ENCODE measurements around the gene CATSPER4. TPM values are rescaled to one million over a fixed set of nuclear protein-coding genes. Genes with fewer than 3 reads are reported as not detected.
A peak's percentile ranks its signal among the peaks of the same experiment; 100 is the strongest.

CATSPER4 gene
- total RNA-seq, 5 donors from 2014 or later (not counting 1 experiment from before 2014, with no cell fraction given): not detected

DNA sequence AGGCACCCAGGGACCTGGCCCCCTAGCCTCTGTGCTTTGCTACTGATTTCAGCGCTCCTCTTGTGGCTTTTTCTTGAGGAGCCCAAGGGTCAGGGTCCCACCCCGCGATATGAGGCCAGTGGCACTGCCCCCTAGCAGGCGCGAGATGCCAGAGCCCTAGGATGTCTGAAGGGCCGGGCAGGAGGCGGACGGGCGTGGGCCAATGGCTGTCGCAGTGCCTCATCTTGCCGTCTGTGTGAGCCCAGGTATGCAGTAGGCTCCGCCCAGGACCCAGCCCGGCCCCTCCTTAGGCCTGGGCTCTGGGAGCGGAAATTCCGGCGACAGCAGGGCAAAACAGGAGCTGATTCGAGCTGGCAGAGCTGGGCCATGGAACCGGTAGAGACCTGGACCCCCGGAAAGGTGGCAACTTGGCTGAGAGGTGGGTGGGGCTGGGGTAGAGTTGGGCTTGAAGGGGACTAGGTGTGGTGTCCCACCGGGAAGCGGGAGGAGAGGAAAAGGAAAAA is 13.2 kb upstream of the CATSPER4 start, which contains the start of gene CNKSR1:
Gene CNKSR1 (plus strand): TSS at position 310 of the 503 bp plus-strand sequence. CDS start 57 bp downstream, at position 367.
- H3K9me3 ChIP-seq: no peaks in the 10 kb centered on the region
- H3K27ac ChIP-seq (ENCODE audit: low read length): no peak within 1 kb of the TSS
- 76% methylated on average over 19 of the region's 21 CpGs for WGBS (ENCODE audit: insufficient coverage)
- peak in 1 of 35 experiments; percentile 13 for DNase-seq
- peak within 1 kb of the TSS in 2 of 3 donors; percentile 41 to 60 for H3K4me3 Mint-ChIP-seq
- no peaks in the 10 kb centered on the region for H3K27me3 ChIP-seq (replicated peaks in 1 of 2; ENCODE audit: control insufficient read depth in 2 of 2, extremely low read depth in 1 of 2, insufficient read depth in 2 of 2, low read length in 1 of 2)
- no peaks in the 10 kb centered on the region for H3K27me3 Mint-ChIP-seq
- ChIA-PET POLR2A (no interaction called here), CTCF (no interaction called here)
- H3K4me1 ChIP-seq (ENCODE audit: control insufficient read depth in 1 of 2, extremely low read depth in 1 of 2, insufficient read depth in 2 of 2, low read length in 2 of 2): peaks cover 0 to 8% of the 10 kb centered on the region in 2 experiments
- H3K36me3 Mint-ChIP-seq: no peaks in the 10 kb centered on the region
- H3K36me3 ChIP-seq (ENCODE audit: control insufficient read depth in 2 of 2, extremely low read depth in 1 of 2, insufficient read depth in 1 of 2, low read length in 1 of 2): no peaks in the 10 kb centered on the region
- H3K4me3 ChIP-seq (ENCODE audit: control insufficient read depth in 1 of 2, extremely low read depth in 1 of 2, low read length in 1 of 2): no peak within 1 kb of the TSS
- peaks cover 0 to 2% (median 0%) of the 10 kb centered on the region in 3 donors for H3K4me1 Mint-ChIP-seq
- no peaks in the 10 kb centered on the region for H3K9me3 Mint-ChIP-seq
- no peak within 1 kb of the TSS for H3K27ac Mint-ChIP-seq
- ATAC-seq (replicated peaks in 1 of 4): peak in 2 of 4 experiments; percentile 54 to 61

DNA sequence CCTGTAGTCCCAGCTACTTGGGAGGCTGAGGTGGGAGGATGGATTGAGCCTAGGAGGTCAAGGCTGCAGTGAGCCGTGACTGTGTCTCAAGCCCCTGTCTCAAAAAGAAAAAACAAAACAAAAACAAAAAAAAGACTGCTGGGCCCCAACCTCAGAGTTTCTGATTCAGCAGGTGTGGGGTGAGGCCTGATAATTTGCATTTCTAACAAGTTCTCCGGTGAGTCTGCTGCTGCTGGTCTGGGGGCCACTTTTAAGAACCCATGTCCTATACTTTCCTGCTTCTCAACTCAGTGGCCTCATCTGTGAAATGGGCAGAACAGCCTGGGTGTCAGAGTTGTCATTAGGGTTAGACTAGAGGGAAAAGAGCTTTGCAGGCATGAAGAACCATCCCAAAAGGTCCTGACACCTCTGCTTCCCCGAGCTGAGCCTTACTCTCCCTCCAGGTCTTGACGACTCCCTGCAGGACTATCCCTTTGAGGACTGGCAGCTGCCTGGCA is 10.3 kb upstream of the CATSPER4 start:
- POLR2A ChIA-PET: no interaction called here
- no peaks in the 10 kb centered on the region for H3K27me3 Mint-ChIP-seq
- no peak for DNase-seq

DNA sequence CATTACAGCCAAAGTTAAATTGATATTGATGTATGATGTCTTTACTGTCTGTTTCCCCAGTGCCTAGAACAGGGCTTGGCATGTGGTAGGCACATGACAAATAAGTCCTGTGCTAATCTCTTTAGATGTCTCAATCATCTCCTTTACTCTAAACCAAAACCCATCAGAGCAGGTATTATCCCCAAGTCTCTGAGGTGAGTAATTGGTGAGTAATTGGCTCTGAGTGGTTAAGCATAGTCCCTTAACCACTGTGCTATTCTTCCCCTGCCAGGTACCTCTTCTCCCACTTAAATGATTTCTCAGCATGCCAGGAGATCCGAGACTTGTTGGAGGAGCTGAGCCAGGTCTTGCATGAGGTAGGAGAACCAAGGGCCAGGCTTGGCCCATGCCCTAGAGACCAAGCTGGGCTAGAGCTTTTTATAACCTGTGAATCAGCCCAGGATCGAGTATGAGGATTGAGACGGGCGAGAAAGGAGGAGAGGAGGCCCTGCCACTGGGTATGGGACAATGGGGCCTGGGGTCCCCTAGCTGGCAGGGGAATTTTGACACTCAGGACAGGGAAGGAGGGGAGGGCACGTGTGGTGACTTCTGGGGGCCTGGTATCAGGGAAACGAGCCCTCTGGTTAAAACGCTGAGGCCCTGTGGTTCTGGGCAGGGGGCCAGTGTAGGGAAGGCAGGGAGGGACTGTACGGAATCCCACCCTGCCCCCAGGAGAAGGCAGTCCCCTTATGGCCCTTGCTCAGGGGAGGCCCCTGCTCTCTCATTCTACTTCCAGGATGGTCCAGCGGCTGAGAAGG is 8.6 kb upstream of the CATSPER4 start:
- ATAC-seq (replicated peaks in 1 of 4): no peak
- Histone ChIP-seq H3K27ac (ENCODE audit: low read length) (no peak overlapping the region), H3K9me3 (no peaks in the 10 kb centered on the region), H3K4me1 (ENCODE audit: control insufficient read depth in 1 of 2, extremely low read depth in 1 of 2, insufficient read depth in 2 of 2, low read length in 2 of 2) (peaks cover 0 to 8% of the 10 kb centered on the region in 2 experiments), H3K27me3 (replicated peaks in 1 of 2; ENCODE audit: control insufficient read depth in 2 of 2, extremely low read depth in 1 of 2, insufficient read depth in 2 of 2, low read length in 1 of 2) (peaks cover 0 to 5% of the 10 kb centered on the region in 2 experiments), H3K4me3 (ENCODE audit: control insufficient read depth in 1 of 2, extremely low read depth in 1 of 2, low read length in 1 of 2) (no peak overlapping the region), H3K36me3 (ENCODE audit: control insufficient read depth in 2 of 2, extremely low read depth in 1 of 2, insufficient read depth in 1 of 2, low read length in 1 of 2) (peaks cover 0 to 2% of the 10 kb centered on the region in 2 donors)
- Mint-ChIP-seq H3K4me1 (peaks cover 0 to 2% (median 0%) of the 10 kb centered on the region in 3 donors), H3K9me3 (no peaks in the 10 kb centered on the region), H3K4me3 (no peak overlapping the region), H3K36me3 (no peaks in the 10 kb centered on the region), H3K27me3 (no peaks in the 10 kb centered on the region), H3K27ac (no peak overlapping the region)
- CTCF ChIA-PET: no interaction called here
- WGBS (ENCODE audit: insufficient coverage): 75% methylated on average over 7 of the region's 9 CpGs
- no peak for DNase-seq
- POLR2A ChIA-PET: no interaction called here

More for the DNA sequence above, 10.3 kb upstream of the CATSPER4 start:
- no peak overlapping the region for H3K4me3 ChIP-seq (ENCODE audit: control insufficient read depth in 1 of 2, extremely low read depth in 1 of 2, low read length in 1 of 2)
- WGBS (ENCODE audit: insufficient coverage): 70% methylated on average over 2 of the region's 4 CpGs
- Mint-ChIP-seq H3K4me3 (no peak overlapping the region), H3K9me3 (no peaks in the 10 kb centered on the region), H3K36me3 (no peaks in the 10 kb centered on the region), H3K4me1 (peaks cover 0 to 2% (median 0%) of the 10 kb centered on the region in 3 donors), H3K27ac (no peak overlapping the region)
- H3K36me3 ChIP-seq (ENCODE audit: control insufficient read depth in 2 of 2, extremely low read depth in 1 of 2, insufficient read depth in 1 of 2, low read length in 1 of 2): no peaks in the 10 kb centered on the region
- peaks cover 0 to 8% of the 10 kb centered on the region in 2 experiments for H3K4me1 ChIP-seq (ENCODE audit: control insufficient read depth in 1 of 2, extremely low read depth in 1 of 2, insufficient read depth in 2 of 2, low read length in 2 of 2)
- CTCF ChIA-PET: no interaction called here
- no peaks in the 10 kb centered on the region for H3K9me3 ChIP-seq
- no peak overlapping the region for H3K27ac ChIP-seq (ENCODE audit: low read length)
- H3K27me3 ChIP-seq (replicated peaks in 1 of 2; ENCODE audit: control insufficient read depth in 2 of 2, extremely low read depth in 1 of 2, insufficient read depth in 2 of 2, low read length in 1 of 2): peaks cover 0 to 5% of the 10 kb centered on the region in 2 experiments
- ATAC-seq (replicated peaks in 1 of 4): no peak

DNA sequence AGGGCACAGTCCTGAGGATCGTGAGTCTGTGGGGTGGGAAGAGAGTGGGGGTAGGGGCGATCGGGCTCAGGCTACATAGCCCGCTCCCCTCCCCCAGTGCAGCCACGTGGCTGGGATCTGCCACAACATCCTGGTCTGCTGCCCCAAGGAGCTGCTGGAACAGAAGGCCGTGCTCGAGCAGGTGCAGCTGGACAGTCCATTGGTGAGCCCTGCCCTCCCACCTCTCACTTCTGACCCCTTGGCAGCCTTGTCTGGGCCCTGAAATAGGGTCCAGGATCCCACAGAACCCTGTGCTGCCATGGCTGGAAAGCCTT is 8.1 kb upstream of the CATSPER4 start:
- Mint-ChIP-seq H3K27me3 (no peaks in the 10 kb centered on the region), H3K9me3 (no peaks in the 10 kb centered on the region), H3K36me3 (no peaks in the 10 kb centered on the region), H3K4me1 (peaks cover 0 to 2% (median 0%) of the 10 kb centered on the region in 3 donors), H3K4me3 (no peak overlapping the region), H3K27ac (no peak overlapping the region)
- DNase-seq (no peak), ATAC-seq (replicated peaks in 1 of 4) (no peak)
- H3K27me3 ChIP-seq (replicated peaks in 1 of 2; ENCODE audit: control insufficient read depth in 2 of 2, extremely low read depth in 1 of 2, insufficient read depth in 2 of 2, low read length in 1 of 2): peaks cover 0 to 5% of the 10 kb centered on the region in 2 experiments
- ChIA-PET POLR2A (no interaction called here), CTCF (no interaction called here)
- WGBS (ENCODE audit: insufficient coverage): 83% methylated on average over 6 of the region's 7 CpGs
- H3K9me3 ChIP-seq: no peaks in the 10 kb centered on the region
- no peak overlapping the region for H3K27ac ChIP-seq (ENCODE audit: low read length)
- H3K4me3 ChIP-seq (ENCODE audit: control insufficient read depth in 1 of 2, extremely low read depth in 1 of 2, low read length in 1 of 2): no peak overlapping the region
- H3K4me1 ChIP-seq (ENCODE audit: control insufficient read depth in 1 of 2, extremely low read depth in 1 of 2, insufficient read depth in 2 of 2, low read length in 2 of 2): peaks cover 0 to 4% of the 10 kb centered on the region in 2 experiments
- peaks cover 0 to 2% of the 10 kb centered on the region in 2 donors for H3K36me3 ChIP-seq (ENCODE audit: control insufficient read depth in 2 of 2, extremely low read depth in 1 of 2, insufficient read depth in 1 of 2, low read length in 1 of 2)

DNA sequence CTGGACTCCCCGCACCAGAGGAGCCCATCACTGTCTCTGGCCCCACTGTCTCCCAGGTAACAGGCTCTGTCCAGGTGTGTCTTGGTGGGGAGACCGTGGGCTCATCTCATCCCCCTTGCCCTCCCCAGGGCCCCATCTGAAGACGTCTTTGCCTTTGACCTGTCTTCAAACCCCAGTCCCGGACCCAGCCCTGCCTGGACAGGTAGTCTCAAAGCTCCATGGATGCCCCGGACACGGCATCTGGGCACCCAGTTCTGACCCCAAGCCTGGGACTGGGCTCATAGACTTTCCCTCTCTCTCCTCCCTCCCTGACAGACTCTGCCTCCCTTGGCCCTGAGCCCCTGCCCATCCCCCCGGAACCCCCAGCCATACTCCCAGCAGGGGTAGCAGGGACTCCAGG is 6.3 kb upstream of the CATSPER4 start:
- Histone ChIP-seq H3K4me3 (ENCODE audit: control insufficient read depth in 1 of 2, extremely low read depth in 1 of 2, low read length in 1 of 2) (no peak overlapping the region), H3K27ac (ENCODE audit: low read length) (no peak overlapping the region), H3K9me3 (no peaks in the 10 kb centered on the region), H3K36me3 (ENCODE audit: control insufficient read depth in 2 of 2, extremely low read depth in 1 of 2, insufficient read depth in 1 of 2, low read length in 1 of 2) (peaks cover 0 to 2% of the 10 kb centered on the region in 2 donors), H3K27me3 (replicated peaks in 1 of 2; ENCODE audit: control insufficient read depth in 2 of 2, extremely low read depth in 1 of 2, insufficient read depth in 2 of 2, low read length in 1 of 2) (peaks cover 0 to 5% of the 10 kb centered on the region in 2 experiments), H3K4me1 (ENCODE audit: control insufficient read depth in 1 of 2, extremely low read depth in 1 of 2, insufficient read depth in 2 of 2, low read length in 2 of 2) (no peaks in the 10 kb centered on the region)
- no peaks in the 10 kb centered on the region for H3K27me3 Mint-ChIP-seq
- 84% methylated on average over 4 of the region's 7 CpGs for WGBS (ENCODE audit: insufficient coverage)
- DNase-seq (no peak), ATAC-seq (replicated peaks in 1 of 4) (no peak)
- H3K36me3 Mint-ChIP-seq: no peaks in the 10 kb centered on the region
- no peak overlapping the region for H3K27ac Mint-ChIP-seq
- peaks cover 0 to under 1% (median 0%) of the 10 kb centered on the region in 3 donors for H3K4me1 Mint-ChIP-seq
- POLR2A ChIA-PET: interaction anchor here (0.6 kb wide), 2 partner anchors 18 to 197 kb away, joined by 3 to 9 read pairs; no protein-coding TSS in a partner anchor
- H3K4me3 Mint-ChIP-seq: no peak overlapping the region
- CTCF ChIA-PET: interaction anchor here (0.6 to 1.7 kb wide), 3 partner anchors 14 to 198 kb away, joined by 3 to 5 read pairs (median 4); partner anchors contain the start of gene ZNF593 (in 1 of the 2)
- H3K9me3 Mint-ChIP-seq: no peaks in the 10 kb centered on the region

DNA sequence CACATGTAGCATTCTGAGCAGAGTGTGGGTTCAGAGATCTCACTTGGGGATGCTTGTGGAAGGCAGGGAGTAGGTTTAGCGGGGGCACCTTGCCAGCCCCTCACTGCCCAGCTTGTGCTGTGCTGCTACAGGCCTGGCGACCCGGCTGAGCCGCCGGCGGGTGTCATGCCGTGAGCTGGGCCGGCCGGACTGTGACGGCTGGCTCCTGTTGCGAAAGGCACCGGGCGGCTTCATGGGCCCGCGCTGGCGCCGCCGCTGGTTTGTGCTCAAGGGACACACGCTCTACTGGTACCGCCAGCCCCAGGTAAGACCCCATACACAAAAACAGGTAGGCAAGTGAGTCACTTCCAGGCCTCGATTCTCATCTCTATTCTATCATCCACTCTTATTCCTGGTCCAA is 5.5 kb upstream of the CATSPER4 start:
- Histone ChIP-seq H3K36me3 (ENCODE audit: control insufficient read depth in 2 of 2, extremely low read depth in 1 of 2, insufficient read depth in 1 of 2, low read length in 1 of 2) (peaks cover 0 to 2% of the 10 kb centered on the region in 2 donors), H3K27ac (ENCODE audit: low read length) (no peak overlapping the region), H3K9me3 (no peaks in the 10 kb centered on the region), H3K4me3 (ENCODE audit: control insufficient read depth in 1 of 2, extremely low read depth in 1 of 2, low read length in 1 of 2) (no peak overlapping the region), H3K4me1 (ENCODE audit: control insufficient read depth in 1 of 2, extremely low read depth in 1 of 2, insufficient read depth in 2 of 2, low read length in 2 of 2) (no peaks in the 10 kb centered on the region), H3K27me3 (replicated peaks in 1 of 2; ENCODE audit: control insufficient read depth in 2 of 2, extremely low read depth in 1 of 2, insufficient read depth in 2 of 2, low read length in 1 of 2) (peaks cover 0 to 5% of the 10 kb centered on the region in 2 experiments)
- no peak overlapping the region for H3K4me3 Mint-ChIP-seq
- H3K36me3 Mint-ChIP-seq: no peaks in the 10 kb centered on the region
- ChIA-PET POLR2A (interaction anchor here in 1 of 2 donors (0.6 kb wide), 1 partner anchor 314 kb away, joined by 8 read pairs; no protein-coding TSS in a partner anchor), CTCF (no interaction called here)
- H3K4me1 Mint-ChIP-seq: no peaks in the 10 kb centered on the region
- H3K9me3 Mint-ChIP-seq: no peaks in the 10 kb centered on the region
- no peak overlapping the region for H3K27ac Mint-ChIP-seq
- 100% methylated on average over 7 of the region's 21 CpGs for WGBS (ENCODE audit: insufficient coverage)
- ATAC-seq (replicated peaks in 1 of 4) (no peak), DNase-seq (no peak)
- H3K27me3 Mint-ChIP-seq: no peaks in the 10 kb centered on the region
